Lung microvascular endothelial cell (primary cell): ENCODE data around the gene OBI1. TPM values are rescaled to one million over a fixed set of nuclear protein-coding genes. Genes with fewer than 3 reads are reported as not detected.
"Not testable (repeated sequence)": the region's sequence is repeated elsewhere in the genome, so short reads cannot be mapped to it uniquely, and the experiment has no call there.

Experiments used
- DNase-seq, 2 donors: peaks; one replicate each; pipeline versions ENCODE4 v3.0.0 to v3.0.0-alpha.2; 2010; ENCODE audit warnings: low read depth in 2 of 2
- total RNA-seq: library from RNA; depleted of rRNA; stranded (reverse); fragments of >200 nt; gene quantifications from 2 replicates; pipeline ENCODE4 v1.2.1, GENCODE V29; 2014

The OBI1 gene
- total RNA-seq, 1 donor from 2014 or later: 17.3 TPM

- peak; percentile 59 to 77 for DNase-seq
Measured at GRCh38 chr13:78649997-78650716, 8.8 kb downstream of the OBI1 start.

GRCh38 chr13:78647109-78647678 is 11.8 kb downstream of the OBI1 start:
- DNase-seq: not testable (repeated sequence)

- no peak for DNase-seq
Measured at GRCh38 chr13:78638216-78638615, 20.7 kb downstream of the OBI1 start.

GRCh38 chr13:78636495-78636894 is 22.5 kb downstream of the OBI1 start:
- no peak for DNase-seq

- DNase-seq: peak; percentile 5 to 53
Measured at GRCh38 chr13:78632996-78633395, 26.0 kb downstream of the OBI1 start.

GRCh38 chr13:78631077-78631476 is 27.9 kb downstream of the OBI1 start:
- DNase-seq: no peak

GRCh38 chr13:78630511-78630910 is 28.4 kb downstream of the OBI1 start:
- no peak for DNase-seq

GRCh38 chr13:78625384-78625783 is 33.6 kb downstream of the OBI1 start:
- DNase-seq: no peak

GRCh38 chr13:78623132-78623531 is 35.8 kb downstream of the OBI1 start:
- no peak for DNase-seq

GRCh38 chr13:78620936-78621470 is 38.0 kb downstream of the OBI1 start:
- DNase-seq: no peak

GRCh38 chr13:78618411-78618810 is 40.5 kb downstream of the OBI1 start:
- DNase-seq: no peak

- DNase-seq: no peak
Measured at GRCh38 chr13:78611040-78611439, 47.9 kb downstream of the OBI1 start.

- no peak for DNase-seq
Measured at GRCh38 chr13:78610381-78610883, 48.5 kb downstream of the OBI1 start.

- DNase-seq: no peak
Measured at GRCh38 chr13:78609464-78610205, 49.3 kb downstream of the OBI1 start.

GRCh38 chr13:78608688-78609463 is 50.1 kb downstream of the OBI1 start:
- peak in 1 of 2 donors; percentile 31 for DNase-seq

GRCh38 chr13:78608252-78608687 is 50.7 kb downstream of the OBI1 start:
- DNase-seq: no peak

- no peak for DNase-seq
Measured at GRCh38 chr13:78607409-78608251, 51.3 kb downstream of the OBI1 start.

- peak in 1 of 2 donors; percentile 17 for DNase-seq
Measured at GRCh38 chr13:78606471-78607408, 52.2 kb downstream of the OBI1 start.
